Measurements from ENCODE around the gene IFT88.

Gene IFT88

GRCh38 chr13:20565115-20565736 is 1.7 kb upstream of the IFT88 start:
- DNase-seq (ENCODE audit: low spot score) = no peak

DNA sequence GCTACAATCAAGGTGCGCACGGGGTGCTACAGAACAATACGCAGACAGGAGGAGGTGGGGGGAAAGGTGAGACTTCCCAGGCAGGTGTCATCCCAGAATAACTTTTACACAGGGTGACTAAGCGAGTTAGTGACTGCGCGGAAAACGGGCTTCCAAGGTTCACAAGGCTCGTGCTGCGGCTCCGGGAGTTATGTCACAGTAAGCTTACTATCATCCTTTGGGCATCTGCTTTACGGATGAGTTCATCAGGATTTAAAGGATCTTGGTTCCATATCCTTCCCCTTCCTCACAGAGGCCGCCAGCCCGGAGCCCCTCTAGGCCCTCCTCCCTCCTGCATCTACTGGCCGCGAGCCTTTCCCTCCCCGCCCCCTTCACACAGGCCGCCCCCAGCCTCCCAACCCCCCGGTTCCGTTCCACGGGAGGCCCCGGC is 474 bp upstream of the IFT88 start:
- peak; percentile 86 for DNase-seq (ENCODE audit: low spot score)

DNA sequence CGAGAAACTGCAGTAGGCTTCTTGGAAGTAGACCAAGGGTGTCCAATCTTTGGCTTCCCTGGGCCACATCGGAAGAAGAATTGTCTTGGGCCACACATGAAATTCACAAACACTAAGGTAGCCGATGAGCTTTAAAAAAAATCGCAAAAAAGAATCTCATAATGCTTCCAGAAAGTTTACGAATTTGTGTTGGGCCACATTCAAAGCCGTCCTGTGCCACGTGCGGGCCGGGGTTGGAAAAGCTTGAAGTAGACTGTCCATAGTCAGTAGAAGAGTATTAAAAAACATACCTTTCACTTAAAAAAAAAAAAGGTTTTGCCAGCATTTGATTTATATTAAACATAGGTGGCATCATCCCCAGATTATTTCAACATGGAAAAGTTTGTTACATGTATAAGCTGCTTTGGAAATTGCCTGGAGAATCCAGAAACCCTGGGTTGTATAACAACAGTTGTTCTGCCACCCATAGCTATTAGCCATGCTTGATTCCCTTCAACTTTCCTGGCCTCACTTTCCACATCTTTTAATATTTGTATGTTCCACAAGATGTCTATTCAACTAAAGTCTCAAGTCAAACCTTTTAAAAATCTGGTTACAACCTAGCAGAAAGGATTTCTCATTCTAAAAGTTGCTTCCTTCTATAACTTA is 1.0 kb downstream of the IFT88 start:
- DNase-seq (ENCODE audit: low spot score) = no peak

GRCh38 chr13:20570517-20570916 is 3.6 kb downstream of the IFT88 start:
- no peak for DNase-seq (ENCODE audit: low spot score)

GRCh38 chr13:20571676-20572075 is 4.7 kb downstream of the IFT88 start:
- no peak for DNase-seq (ENCODE audit: low spot score)

GRCh38 chr13:20573186-20573585 is 6.2 kb downstream of the IFT88 start:
- no peak for DNase-seq (ENCODE audit: low spot score)

DNA sequence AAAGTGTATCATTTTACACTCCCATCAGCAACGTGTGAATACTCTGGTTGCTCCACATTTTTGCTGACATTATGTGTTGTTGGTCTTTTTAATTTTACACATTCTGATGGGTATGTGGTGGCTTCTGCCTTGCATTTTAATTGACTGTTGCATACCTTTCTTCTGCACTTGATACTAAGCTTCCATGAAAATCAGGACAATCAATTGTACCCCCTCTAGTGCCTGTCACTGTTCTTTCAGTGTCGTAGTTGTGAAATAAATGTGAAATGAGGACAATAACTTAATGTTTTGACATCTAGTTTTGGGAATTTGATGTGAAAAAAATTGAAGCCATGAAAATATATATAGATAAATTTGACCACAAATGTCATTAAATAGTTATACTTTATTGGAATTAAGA is 6.7 kb downstream of the IFT88 start:
- DNase-seq (ENCODE audit: low spot score) = no peak

DNA sequence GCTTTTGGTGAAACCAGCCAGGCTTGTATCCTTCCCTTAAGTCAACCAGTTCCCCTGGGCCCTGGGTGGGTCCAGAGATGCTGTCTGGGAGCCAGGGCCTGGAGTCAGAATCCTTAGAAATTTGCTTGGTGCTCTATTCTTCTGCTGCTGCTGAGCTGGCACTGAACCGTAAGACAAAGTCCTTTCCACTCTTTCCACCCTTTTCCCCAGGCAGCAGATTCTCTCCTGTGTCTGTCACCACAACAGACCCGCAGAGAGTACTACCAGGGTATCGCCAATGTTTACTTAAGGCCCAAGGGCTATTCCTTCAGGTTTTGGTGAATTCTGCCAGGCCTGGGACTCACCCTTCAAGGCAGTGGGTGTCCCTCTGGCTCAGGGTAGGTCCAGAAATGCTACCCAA is 12.2 kb downstream of the IFT88 start:
- no peak for DNase-seq (ENCODE audit: low spot score)

DNA sequence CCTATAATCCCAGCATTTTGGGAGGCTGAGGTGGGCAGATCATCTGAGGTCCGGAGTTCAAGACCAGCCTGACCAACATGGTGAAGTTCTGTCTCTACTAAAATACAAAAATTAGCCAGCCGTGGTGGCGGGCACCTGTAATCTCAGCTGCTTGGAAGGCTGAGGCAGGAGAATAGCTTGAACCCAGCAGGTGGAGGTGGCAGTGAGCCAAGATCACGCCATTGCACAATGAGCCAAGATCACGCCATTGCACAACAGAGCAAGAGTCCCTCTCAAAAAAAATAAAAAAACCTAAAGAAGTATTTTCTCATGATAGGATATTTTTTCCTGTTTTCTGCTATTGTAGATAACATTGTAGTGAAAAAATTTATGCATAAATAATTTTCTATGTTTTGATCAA is 13.3 kb downstream of the IFT88 start:
- no peak for DNase-seq (ENCODE audit: low spot score)

DNA sequence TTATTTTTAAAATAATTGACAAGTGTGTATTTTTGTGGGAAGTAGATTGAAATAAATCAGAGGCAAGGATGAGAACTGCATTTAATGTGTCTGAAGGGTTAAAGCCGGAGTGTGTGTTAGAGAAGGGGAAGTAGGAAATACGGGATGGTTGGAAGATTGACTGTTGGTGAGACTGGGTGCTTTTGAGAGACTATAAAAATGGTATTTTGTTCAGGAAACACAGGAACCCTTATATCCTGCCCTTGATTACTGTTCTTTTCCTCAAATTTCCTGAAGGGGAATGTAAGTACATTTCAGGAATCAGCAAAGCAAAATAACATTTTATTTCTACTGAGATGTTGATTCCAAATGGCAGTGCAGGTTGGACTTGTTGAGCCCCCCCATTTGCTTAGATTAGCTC is 15.1 kb downstream of the IFT88 start:
- no peak for DNase-seq (ENCODE audit: low spot score)

DNA sequence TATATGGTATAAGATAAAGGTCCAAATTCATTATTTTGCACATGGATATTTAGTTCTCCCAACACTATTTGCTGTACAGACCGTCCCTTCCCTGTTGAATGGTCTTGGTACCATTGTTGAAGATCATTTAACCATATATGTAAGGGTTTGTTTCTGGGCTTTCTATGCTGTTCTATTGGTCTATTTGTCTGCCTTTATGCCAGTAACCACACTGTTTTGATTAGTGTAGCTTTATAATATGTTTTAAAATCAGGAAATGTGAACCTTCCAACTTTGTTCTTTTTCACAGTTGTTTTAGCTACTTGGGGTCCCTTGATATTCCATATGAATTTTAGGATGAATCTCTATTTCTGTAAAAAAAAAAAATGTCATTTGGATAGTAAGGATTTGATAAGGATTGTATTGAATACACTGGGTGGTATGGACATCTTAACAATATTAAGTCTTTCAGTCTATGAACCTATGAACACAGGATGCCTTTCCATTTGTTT is 16.9 kb downstream of the IFT88 start:
- no peak for DNase-seq (ENCODE audit: low spot score)

GRCh38 chr13:20585371-20585770 is 18.4 kb downstream of the IFT88 start:
- no peak for DNase-seq (ENCODE audit: low spot score)

- no peak for DNase-seq (ENCODE audit: low spot score)
Observed at GRCh38 chr13:20588529-20589110, 21.7 kb downstream of the IFT88 start.

DNA sequence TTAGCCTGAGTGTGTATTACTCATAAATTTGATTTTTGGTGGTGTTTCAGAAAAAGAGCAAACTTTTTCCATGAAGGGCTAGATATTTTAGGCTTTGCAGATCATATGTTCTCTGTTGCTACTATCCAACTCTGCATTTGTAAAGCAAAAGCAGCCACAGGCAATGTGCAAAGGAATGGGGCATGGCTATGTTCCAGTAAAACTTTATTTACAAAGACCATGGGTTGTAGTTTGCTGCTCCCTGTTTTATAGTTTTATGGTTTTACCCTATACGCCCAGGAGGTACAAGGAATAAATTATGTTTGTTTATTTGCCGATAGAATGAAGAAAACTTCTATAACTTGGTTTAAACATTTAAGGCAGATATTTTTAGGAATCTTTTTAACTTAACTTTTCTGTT is 23.6 kb downstream of the IFT88 start:
- DNase-seq (ENCODE audit: low spot score) = no peak

DNA sequence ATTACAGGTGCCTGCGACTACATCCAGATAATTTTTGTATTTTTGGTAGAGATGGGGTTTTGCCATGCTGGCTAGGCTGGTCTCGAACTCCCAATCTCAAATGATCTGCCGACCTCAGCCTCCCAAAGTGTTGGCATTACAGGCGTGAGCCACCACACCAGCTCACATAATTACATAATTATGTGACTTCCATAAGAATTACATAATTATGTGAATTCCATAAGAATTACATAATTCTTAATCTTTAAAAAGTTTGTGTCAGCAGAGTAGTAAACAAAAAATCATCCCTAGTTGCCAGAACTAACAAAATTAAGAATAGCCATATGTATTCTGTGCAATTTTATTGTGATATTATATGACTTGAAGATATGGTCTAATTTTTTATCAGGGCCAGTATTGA is 25.6 kb downstream of the IFT88 start:
- DNase-seq (ENCODE audit: low spot score) = no peak

DNA sequence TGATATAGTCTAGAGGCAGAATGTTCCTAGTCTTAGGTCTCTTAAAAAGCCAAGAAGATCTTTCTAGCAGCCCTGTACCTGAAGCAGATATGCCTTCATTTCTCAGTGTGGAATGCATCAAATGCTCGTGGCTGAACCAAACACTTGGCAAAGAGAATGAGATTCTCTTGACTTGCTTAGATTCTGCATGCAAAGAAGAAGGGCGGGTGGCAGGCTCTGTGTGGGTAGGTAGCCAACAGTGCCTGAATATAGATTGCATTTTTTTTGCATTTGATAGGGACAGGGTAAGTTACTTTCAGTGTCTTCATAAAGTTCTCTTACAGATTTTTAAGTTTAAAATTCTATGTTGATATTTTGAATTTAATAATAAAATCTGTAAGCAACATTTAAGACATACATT is 27.3 kb downstream of the IFT88 start:
- DNase-seq (ENCODE audit: low spot score) = no peak

- no peak for DNase-seq (ENCODE audit: low spot score)
Observed at GRCh38 chr13:20607015-20607414, 40.1 kb downstream of the IFT88 start.

DNA sequence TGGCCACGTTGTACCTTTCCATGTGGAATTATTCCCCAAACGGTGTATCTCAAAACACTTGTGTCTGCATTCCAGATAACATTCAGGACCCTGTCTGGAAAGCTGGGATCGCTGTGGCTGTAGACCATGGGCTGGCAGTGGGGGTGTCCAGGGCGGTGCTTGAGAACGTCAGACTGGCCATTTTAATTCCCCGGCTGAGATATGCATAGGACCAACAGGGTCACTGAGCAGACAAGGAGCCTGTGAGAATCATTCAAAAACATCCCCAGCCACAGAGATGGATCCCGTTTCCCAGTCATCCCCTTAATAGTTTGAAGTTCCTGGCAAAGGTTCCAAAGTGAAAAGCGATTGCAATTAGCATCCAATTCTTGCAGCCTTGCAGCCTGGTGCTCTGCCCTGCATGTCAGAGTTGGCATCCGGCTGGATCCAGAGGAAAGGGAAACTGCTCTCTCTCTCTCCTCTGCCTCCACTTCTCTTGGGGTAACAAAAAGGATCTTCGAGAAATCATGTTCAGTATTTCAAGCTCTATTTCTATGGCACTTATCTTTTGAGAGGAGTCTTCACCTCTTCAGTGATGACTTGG is 41.6 kb downstream of the IFT88 start:
- DNase-seq (ENCODE audit: low spot score) = no peak

- DNase-seq (ENCODE audit: low spot score) = no peak
Observed at GRCh38 chr13:20609145-20609544, 42.2 kb downstream of the IFT88 start.

GRCh38 chr13:20610006-20610405 is 43.0 kb downstream of the IFT88 start:
- DNase-seq (ENCODE audit: low spot score) = no peak

GRCh38 chr13:20616059-20616797 is 49.3 kb downstream of the IFT88 start:
- peak; percentile 79 for DNase-seq (ENCODE audit: low spot score)

DNA sequence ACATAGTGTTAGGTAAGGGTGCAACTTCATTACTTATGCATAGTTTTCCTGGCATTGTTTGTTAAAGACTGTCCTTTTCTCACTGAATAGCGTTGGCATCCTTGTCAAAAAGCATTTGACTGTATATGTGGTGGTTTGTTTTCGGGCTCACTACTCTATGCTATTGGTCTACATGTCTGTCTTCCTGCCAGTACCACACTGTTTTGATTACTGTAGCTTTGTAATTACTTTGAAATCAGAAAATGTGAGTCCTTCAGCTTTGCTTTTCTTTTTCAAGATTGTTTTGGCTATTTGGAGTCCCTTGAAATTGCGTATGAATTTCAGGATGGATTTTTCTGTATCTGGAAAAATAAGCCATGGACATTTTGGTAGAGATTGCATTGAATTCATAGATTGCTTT is 56.0 kb downstream of the IFT88 start:
- DNase-seq (ENCODE audit: low spot score) = no peak

DNA sequence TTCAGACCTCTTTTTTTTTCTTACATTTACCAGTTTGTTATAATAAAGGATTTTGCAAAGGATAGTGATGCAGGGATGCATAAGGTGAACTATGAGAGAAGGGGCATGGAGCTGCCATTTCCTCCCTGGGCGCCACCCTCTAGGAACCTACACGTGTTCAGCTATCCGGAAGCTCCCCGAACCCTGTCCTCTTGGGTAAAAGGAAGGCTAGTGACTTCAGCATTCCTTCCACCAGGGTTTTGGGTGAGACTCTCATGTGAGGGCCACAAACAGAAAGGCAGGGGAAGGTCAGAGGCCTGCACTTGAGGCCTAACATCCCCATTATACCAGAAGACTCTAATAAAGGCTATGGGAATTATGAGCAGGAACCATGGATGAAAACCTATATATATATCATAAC is 57.3 kb downstream of the IFT88 start:
- DNase-seq (ENCODE audit: low spot score) = no peak

All from kidney capillary endothelial cell (primary cell).